Measurements from ENCODE around the gene BIRC6.

Gene BIRC6

DNA sequence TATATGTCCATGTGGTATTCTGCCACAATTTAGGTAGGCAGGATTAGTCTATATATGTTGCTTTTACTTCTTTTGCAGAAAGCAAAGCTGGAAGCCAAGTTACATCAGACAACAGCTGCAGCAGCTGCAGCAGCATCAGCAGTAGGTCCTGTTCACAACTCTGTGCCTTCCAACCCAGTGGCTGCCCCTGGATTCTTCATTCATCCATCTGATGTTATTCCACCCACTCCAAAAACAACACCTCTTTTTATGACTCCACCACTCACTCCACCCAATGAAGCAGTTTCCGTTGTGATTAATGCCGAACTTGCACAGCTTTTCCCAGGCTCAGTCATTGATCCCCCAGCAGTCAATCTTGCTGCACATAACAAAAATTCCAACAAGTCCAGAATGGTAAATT is 107.6 kb downstream of the BIRC6 start:
- TF ChIP-seq TAF1 (IDR thresholded peaks at IDR 0.05; ENCODE audit: low read depth, low read length), result no peak
- TF ChIP-seq SPI1 (IDR thresholded peaks at IDR 0.05; ENCODE audit: low read depth, low read length), result no peak
- no peak for TF ChIP-seq POU2F2 (IDR thresholded peaks at IDR 0.05; ENCODE audit: low read depth, low read length)
- no peak for TF ChIP-seq PAX5 (IDR thresholded peaks at IDR 0.05; ENCODE audit: insufficient read depth, low read length, severe bottlenecking)
- TF ChIP-seq POLR2AphosphoS5 (IDR thresholded peaks at IDR 0.05; ENCODE audit: low read depth, low read length), result no peak
- no peak for FAIRE-seq
- DNase-seq (ENCODE audit: insufficient read length, low spot score), result no peak

DNA sequence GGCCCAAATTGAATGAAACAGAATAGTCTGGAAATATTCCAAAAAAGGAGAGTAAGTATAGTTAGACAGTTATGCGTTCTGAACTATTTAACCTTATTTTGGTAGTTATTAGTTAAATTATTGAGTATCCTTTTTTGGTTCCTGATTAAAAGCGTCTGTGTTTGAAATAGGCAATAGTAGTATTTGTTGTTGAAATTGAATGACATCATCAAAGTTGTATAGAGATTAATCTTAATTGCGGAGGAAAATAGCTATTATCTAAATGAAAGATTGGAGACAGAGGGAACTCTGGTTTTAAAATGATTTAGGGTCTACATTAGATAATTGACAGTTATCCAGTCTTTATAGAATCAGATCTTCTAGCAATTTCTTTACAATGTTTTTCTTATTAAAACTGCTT is 115.8 kb downstream of the BIRC6 start:
- FAIRE-seq (no peak), DNase-seq (ENCODE audit: insufficient read length, low spot score) (no peak)
- TF ChIP-seq POLR2AphosphoS5 (IDR thresholded peaks at IDR 0.05; ENCODE audit: low read depth, low read length) (no peak), PAX5 (IDR thresholded peaks at IDR 0.05; ENCODE audit: insufficient read depth, low read length, severe bottlenecking) (no peak), TAF1 (IDR thresholded peaks at IDR 0.05; ENCODE audit: low read depth, low read length) (no peak), POLR2A (IDR thresholded peaks at IDR 0.05; ENCODE audit: low read depth, low read length) (no peak), SPI1 (IDR thresholded peaks at IDR 0.05; ENCODE audit: low read depth, low read length) (no peak), POU2F2 (IDR thresholded peaks at IDR 0.05; ENCODE audit: low read depth, low read length) (no peak)

DNA sequence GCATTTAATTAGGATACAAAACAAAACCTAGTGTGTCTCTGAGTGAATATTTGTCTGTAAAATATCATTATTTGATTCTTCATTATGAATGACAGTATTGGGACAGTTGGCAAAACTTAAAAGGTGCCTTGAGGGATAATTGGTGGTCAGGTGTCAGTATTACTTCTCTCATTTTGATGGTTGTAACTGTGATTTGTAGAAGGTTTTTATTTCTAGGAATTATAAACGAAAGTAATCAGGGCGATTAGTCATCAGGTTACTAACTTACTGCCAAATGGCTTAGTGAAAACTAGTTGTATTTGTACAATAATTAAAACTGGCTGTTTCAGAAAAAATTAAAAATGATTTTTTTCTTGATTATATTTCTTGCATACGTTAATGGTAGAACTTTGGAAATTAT is 117.6 kb downstream of the BIRC6 start:
- FAIRE-seq (no peak), DNase-seq (ENCODE audit: insufficient read length, low spot score) (no peak)
- TF ChIP-seq PAX5 (IDR thresholded peaks at IDR 0.05; ENCODE audit: insufficient read depth, low read length, severe bottlenecking) (no peak), POLR2A (IDR thresholded peaks at IDR 0.05; ENCODE audit: low read depth, low read length) (no peak), POLR2AphosphoS5 (IDR thresholded peaks at IDR 0.05; ENCODE audit: low read depth, low read length) (no peak), SPI1 (IDR thresholded peaks at IDR 0.05; ENCODE audit: low read depth, low read length) (no peak), TAF1 (IDR thresholded peaks at IDR 0.05; ENCODE audit: low read depth, low read length) (no peak), POU2F2 (IDR thresholded peaks at IDR 0.05; ENCODE audit: low read depth, low read length) (no peak)

DNA sequence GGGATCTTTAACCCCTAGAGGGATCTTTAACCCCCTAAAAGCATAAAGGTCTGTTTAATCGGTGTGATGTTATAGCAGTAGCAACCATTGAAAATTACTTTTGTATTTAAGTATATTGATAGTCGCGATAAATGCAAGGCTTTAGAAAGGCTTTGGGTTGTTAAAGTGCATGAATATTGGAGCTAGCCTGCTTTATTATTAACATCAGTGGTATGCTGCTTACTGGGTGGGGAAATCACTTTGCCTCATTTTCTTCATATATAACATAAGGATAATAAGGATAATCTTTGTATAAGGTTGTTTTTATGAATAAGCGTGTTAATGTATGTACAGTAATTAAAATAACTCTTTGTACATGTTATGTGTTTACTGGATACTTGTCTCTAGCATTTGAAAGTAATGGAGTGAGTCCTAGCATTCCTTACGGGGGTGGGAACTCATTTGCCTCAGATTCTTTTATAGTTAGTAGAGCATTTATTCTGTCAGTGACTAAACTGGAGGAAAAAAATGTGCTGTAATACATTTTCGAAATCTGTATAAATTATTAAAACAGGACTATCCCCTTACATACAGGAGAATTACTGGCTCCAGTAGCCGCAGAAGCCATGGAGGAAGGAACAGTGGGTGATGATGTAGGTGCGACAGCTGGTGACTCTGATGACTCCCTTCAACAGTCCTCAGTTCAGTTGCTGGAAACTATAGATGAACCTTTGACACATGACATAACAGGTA is 122.2 kb downstream of the BIRC6 start:
- FAIRE-seq (no peak), DNase-seq (ENCODE audit: insufficient read length, low spot score) (no peak)
- TF ChIP-seq POU2F2 (IDR thresholded peaks at IDR 0.05; ENCODE audit: low read depth, low read length) (no peak), SPI1 (IDR thresholded peaks at IDR 0.05; ENCODE audit: low read depth, low read length) (no peak), PAX5 (IDR thresholded peaks at IDR 0.05; ENCODE audit: insufficient read depth, low read length, severe bottlenecking) (no peak), POLR2AphosphoS5 (IDR thresholded peaks at IDR 0.05; ENCODE audit: low read depth, low read length) (no peak), POLR2A (IDR thresholded peaks at IDR 0.05; ENCODE audit: low read depth, low read length) (no peak), TAF1 (IDR thresholded peaks at IDR 0.05; ENCODE audit: low read depth, low read length) (no peak)

DNA sequence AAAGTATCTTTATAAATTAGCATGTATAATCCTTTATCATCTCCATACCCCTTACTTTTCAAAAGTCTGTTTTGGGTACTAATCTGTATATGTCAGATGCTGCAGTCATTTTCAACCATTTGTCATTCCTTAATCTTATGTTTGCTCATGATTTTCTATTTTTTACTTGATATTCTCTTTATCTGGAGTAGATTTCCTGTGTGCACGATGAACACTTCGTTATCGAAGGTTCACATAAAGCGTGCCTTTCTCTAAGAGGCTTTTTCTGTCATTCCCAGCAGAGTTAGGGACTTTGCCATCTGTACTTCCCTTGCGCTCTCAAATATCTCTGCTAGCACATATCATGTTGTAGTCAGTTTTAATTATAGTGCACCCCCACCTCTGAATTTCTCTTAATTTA is 123.2 kb downstream of the BIRC6 start:
- no peak for FAIRE-seq
- TF ChIP-seq POLR2A (IDR thresholded peaks at IDR 0.05; ENCODE audit: low read depth, low read length), result no peak
- no peak for TF ChIP-seq SPI1 (IDR thresholded peaks at IDR 0.05; ENCODE audit: low read depth, low read length)
- TF ChIP-seq POU2F2 (IDR thresholded peaks at IDR 0.05; ENCODE audit: low read depth, low read length), result no peak
- TF ChIP-seq POLR2AphosphoS5 (IDR thresholded peaks at IDR 0.05; ENCODE audit: low read depth, low read length), result no peak
- TF ChIP-seq PAX5 (IDR thresholded peaks at IDR 0.05; ENCODE audit: insufficient read depth, low read length, severe bottlenecking), result no peak
- TF ChIP-seq TAF1 (IDR thresholded peaks at IDR 0.05; ENCODE audit: low read depth, low read length), result no peak
- DNase-seq (ENCODE audit: insufficient read length, low spot score), result no peak

DNA sequence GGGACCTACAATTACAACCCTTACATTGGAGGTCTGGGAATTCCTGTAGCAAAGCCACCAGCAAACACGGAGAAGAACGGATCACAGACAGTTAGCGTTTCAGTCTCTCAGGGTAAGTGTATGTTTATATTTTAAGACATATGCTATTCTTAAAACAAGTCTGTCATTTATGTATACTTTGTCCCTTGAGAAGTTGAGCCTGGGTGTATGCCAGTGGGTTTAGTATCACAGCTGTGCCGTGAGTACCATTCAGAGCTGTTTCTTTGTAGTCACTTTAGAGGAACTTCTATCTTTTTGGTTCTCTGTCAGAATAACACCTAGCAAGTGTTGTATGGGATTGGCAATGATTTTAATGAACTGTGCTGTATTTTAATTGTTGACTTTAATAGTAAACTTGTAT is 125.6 kb downstream of the BIRC6 start:
- TF ChIP-seq TAF1 (IDR thresholded peaks at IDR 0.05; ENCODE audit: low read depth, low read length) (no peak), POLR2AphosphoS5 (IDR thresholded peaks at IDR 0.05; ENCODE audit: low read depth, low read length) (no peak), POLR2A (IDR thresholded peaks at IDR 0.05; ENCODE audit: low read depth, low read length) (no peak), SPI1 (IDR thresholded peaks at IDR 0.05; ENCODE audit: low read depth, low read length) (no peak), POU2F2 (IDR thresholded peaks at IDR 0.05; ENCODE audit: low read depth, low read length) (no peak), PAX5 (IDR thresholded peaks at IDR 0.05; ENCODE audit: insufficient read depth, low read length, severe bottlenecking) (no peak)
- no peak for DNase-seq (ENCODE audit: insufficient read length, low spot score)
- FAIRE-seq, result no peak

DNA sequence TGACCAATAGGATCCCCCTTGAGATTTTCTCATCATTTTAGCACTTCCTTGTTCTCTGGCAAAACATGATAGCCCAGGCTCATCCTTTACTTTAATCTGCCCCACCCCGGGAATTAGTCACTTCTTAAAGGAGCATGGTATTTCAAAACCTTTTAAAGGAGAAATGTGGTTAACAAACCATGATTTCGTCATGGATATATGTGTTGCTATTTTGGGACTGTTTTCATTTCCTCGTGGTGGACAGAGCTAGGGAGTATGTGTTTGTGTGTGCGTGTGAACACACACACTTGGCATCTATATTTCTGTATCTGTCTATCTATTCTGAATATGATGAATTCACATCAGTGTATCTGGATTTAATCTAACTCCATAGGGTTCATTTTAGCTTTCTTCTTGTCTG is 128.1 kb downstream of the BIRC6 start:
- no peak for DNase-seq (ENCODE audit: insufficient read length, low spot score)
- no peak for FAIRE-seq

DNA sequence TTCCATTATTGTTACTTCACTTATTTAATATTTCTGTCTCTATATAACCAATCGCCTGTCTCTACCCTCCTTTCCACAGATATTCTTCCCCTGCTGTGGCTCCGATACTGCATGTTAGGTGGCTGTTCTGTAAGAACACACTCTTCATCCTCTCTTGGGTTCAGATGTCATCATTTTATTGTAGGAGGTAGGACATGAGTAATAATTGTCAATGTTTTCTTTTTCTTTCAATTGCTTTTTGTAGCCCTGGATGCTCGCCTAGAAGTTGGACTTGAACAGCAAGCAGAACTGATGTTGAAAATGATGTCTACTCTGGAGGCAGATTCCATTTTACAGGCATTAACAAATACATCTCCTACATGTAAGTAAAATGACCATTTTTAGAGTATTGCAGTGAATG is 128.6 kb downstream of the BIRC6 start:
- TF ChIP-seq POLR2A (IDR thresholded peaks at IDR 0.05; ENCODE audit: low read depth, low read length) (no peak), TAF1 (IDR thresholded peaks at IDR 0.05; ENCODE audit: low read depth, low read length) (no peak), POLR2AphosphoS5 (IDR thresholded peaks at IDR 0.05; ENCODE audit: low read depth, low read length) (no peak), POU2F2 (IDR thresholded peaks at IDR 0.05; ENCODE audit: low read depth, low read length) (no peak)
- FAIRE-seq (no peak), DNase-seq (ENCODE audit: insufficient read length, low spot score) (no peak)

More for the DNA sequence above, 128.1 kb downstream of the BIRC6 start:
- no peak for TF ChIP-seq POLR2AphosphoS5 (IDR thresholded peaks at IDR 0.05; ENCODE audit: low read depth, low read length)
- TF ChIP-seq TAF1 (IDR thresholded peaks at IDR 0.05; ENCODE audit: low read depth, low read length), result no peak
- no peak for TF ChIP-seq SPI1 (IDR thresholded peaks at IDR 0.05; ENCODE audit: low read depth, low read length)
- TF ChIP-seq POLR2A (IDR thresholded peaks at IDR 0.05; ENCODE audit: low read depth, low read length), result no peak
- TF ChIP-seq PAX5 (IDR thresholded peaks at IDR 0.05; ENCODE audit: insufficient read depth, low read length, severe bottlenecking), result no peak
- TF ChIP-seq POU2F2 (IDR thresholded peaks at IDR 0.05; ENCODE audit: low read depth, low read length), result no peak

DNA sequence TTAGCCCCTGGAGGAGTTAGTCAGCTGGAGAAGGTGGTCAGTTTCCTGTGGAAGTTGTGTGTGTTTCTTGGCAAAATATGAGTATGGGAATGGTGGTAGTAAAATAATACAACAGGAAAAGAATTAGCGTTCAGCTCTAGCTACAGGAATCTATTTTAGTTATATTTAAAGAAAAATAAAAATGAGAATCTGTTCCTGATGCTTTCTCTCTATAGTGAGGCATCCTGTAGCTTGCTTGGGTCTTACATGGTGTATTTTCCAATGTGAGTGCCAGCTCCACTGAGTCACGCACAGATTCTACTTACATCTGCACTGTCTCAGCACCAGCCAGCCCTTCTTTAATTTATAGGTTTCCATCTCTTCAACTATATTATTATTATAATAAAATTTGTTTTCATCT is 132.2 kb downstream of the BIRC6 start:
- FAIRE-seq (no peak), DNase-seq (ENCODE audit: insufficient read length, low spot score) (no peak)
- TF ChIP-seq TAF1 (IDR thresholded peaks at IDR 0.05; ENCODE audit: low read depth, low read length), result no peak
- TF ChIP-seq POU2F2 (IDR thresholded peaks at IDR 0.05; ENCODE audit: low read depth, low read length), result no peak
- no peak for TF ChIP-seq PAX5 (IDR thresholded peaks at IDR 0.05; ENCODE audit: insufficient read depth, low read length, severe bottlenecking)
- TF ChIP-seq SPI1 (IDR thresholded peaks at IDR 0.05; ENCODE audit: low read depth, low read length), result no peak
- no peak for TF ChIP-seq POLR2AphosphoS5 (IDR thresholded peaks at IDR 0.05; ENCODE audit: low read depth, low read length)
- no peak for TF ChIP-seq POLR2A (IDR thresholded peaks at IDR 0.05; ENCODE audit: low read depth, low read length)

DNA sequence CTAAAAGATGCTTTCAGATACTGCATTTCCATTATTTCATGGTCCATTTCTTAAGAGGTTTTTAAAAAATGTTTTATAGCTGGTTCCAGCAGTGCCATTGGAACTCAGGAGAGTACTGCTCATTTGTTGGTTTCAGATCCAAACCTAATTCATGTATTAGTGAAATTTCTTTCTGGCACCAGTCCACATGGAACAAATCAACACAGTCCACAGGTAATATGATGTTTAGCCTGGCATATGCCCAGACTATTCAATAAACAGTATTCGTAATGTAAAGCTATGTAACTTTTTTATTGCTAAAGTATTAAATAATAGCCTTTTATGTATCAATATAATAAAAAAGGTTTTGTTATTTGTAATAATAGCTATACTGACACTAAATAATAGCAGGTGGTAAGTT is 134.5 kb downstream of the BIRC6 start:
- DNase-seq (ENCODE audit: insufficient read length, low spot score) (no peak), FAIRE-seq (no peak)
- TF ChIP-seq PAX5 (IDR thresholded peaks at IDR 0.05; ENCODE audit: insufficient read depth, low read length, severe bottlenecking) (no peak), SPI1 (IDR thresholded peaks at IDR 0.05; ENCODE audit: low read depth, low read length) (no peak), POLR2AphosphoS5 (IDR thresholded peaks at IDR 0.05; ENCODE audit: low read depth, low read length) (no peak), POLR2A (IDR thresholded peaks at IDR 0.05; ENCODE audit: low read depth, low read length) (no peak), POU2F2 (IDR thresholded peaks at IDR 0.05; ENCODE audit: low read depth, low read length) (no peak), TAF1 (IDR thresholded peaks at IDR 0.05; ENCODE audit: low read depth, low read length) (no peak)

Measured in GM12891 (cell line).